Esophagus muscularis mucosa (tissue), 4 donors: Measurements from ENCODE around the gene PDZRN3. TPM values are rescaled to one million over a fixed set of nuclear protein-coding genes. Genes with fewer than 3 reads are reported as not detected.

Source experiments
- DNase-seq: peaks from one replicate; pipeline ENCODE4 v3.0.0-alpha.2; 2017; ENCODE audit errors: extremely low spot score
- H3K27ac ChIP-seq, 4 donors: fragments of 200-600 bp; sonication (generic); replicated peaks in 1 of 4; 1 replicate in 3 of 4; 2 replicates in 1 of 4; pipeline ENCODE4 v1.5.1; 2016 to 2019; ENCODE audit warnings: mild to moderate bottlenecking in 1 of 4
- H3K27me3 ChIP-seq, 4 donors: fragments of 200-600 bp; sonication (generic); one replicate each; pipeline versions ENCODE4 v1.5.1 to v1.6.0; 2016 to 2019
- H3K36me3 ChIP-seq, 4 donors: fragments of 200-600 bp; sonication (generic); one replicate each; pipeline ENCODE4 v1.5.1; 2016 to 2019
- H3K4me1 ChIP-seq, 4 donors: fragments of 200-600 bp; sonication (generic); one replicate each; pipeline ENCODE4 v1.5.1; 2016 to 2019
- H3K4me3 ChIP-seq, 4 donors: fragments of 200-600 bp; sonication (generic); 1 replicate in 2 of 4; 2 replicates in 2 of 4; pipeline ENCODE4 v1.5.1; 2016 to 2019; ENCODE audit warnings: mild to moderate bottlenecking in 4 of 4, moderate library complexity in 1 of 4
- H3K9me3 ChIP-seq, 4 donors: fragments of 200-600 bp; sonication (generic); 1 replicate in 3 of 4; 2 replicates in 1 of 4; pipeline ENCODE4 v1.5.1; 2016 to 2019
- CTCF ChIP-seq, 3 experiments: fragments of 200-600 bp in 2 of 3; fragments of 450-650 bp in 1 of 3; sonication (generic) in 2 of 3; IDR thresholded peaks; one replicate each; pipeline ENCODE4 v1.5.1; 2017 to 2019; ENCODE audit warnings: antibody characterized with exemption in 3 of 3, mild to moderate bottlenecking in 2 of 3, moderate library complexity in 1 of 3
- EP300 ChIP-seq: sonication (generic); formaldehyde crosslinking; IDR thresholded peaks from one replicate; pipeline ENCODE4 v1.6.1; 2017; ENCODE audit warnings: antibody characterized with exemption
- POLR2A ChIP-seq: fragments of 450-650 bp; IDR thresholded peaks from one replicate; pipeline ENCODE4 v1.6.1; 2017; ENCODE audit warnings: antibody characterized with exemption, moderate library complexity, mild to moderate bottlenecking, low read depth
- POLR2AphosphoS5 ChIP-seq, 2 donors: sonication (generic); formaldehyde crosslinking; IDR thresholded peaks; one replicate each; pipeline ENCODE4 v1.6.1; 2017; ENCODE audit warnings: antibody characterized with exemption in 2 of 2
- WGBS: methylation state at CpG from one replicate; pipeline ENCODE4 v1.1.5; 2018; 5-methylcytosine and 5-hydroxymethylcytosine counted together
- intact Hi-C: fragments of 100-400 bp; cut with DNase I; formaldehyde crosslinking; loops from one replicate; pipeline ENCODE4 v1.15.1; 2023
- total RNA-seq, 4 donors: library from RNA; depleted of rRNA; stranded (reverse); fragments of >200 nt; gene quantifications; one replicate each; pipeline versions ENCODE4 v1.1.0 to v1.2.1, GENCODE V29; 2016

The PDZRN3 gene
- total RNA-seq, 4 donors from 2014 or later = 149 to 314 (median 220) TPM

GRCh38 chr3:73521734-73522336 is 102.9 kb downstream of the PDZRN3 start:
- intact Hi-C loops = no loop called here
- TF ChIP-seq EP300 (no peak), CTCF (IDR thresholded peaks at IDR 0.05) (no peak), POLR2A (no peak), POLR2AphosphoS5 (IDR thresholded peaks at IDR 0.05) (no peak)
- H3K4me3 ChIP-seq = peak overlapping the region; percentile 44 to 52 (median 48)
- H3K27ac ChIP-seq = peak overlapping the region; percentile 86 to 88 (median 88)
- H3K4me1 ChIP-seq = peaks cover 48 to 91% (median 82%) of the 10 kb centered on the region in 4 donors
- H3K9me3 ChIP-seq = no peaks in the 10 kb centered on the region
- H3K27me3 ChIP-seq = no peaks in the 10 kb centered on the region
- no peaks in the 10 kb centered on the region for H3K36me3 ChIP-seq
- WGBS = 44% methylated on average over 7 of the region's 7 CpGs
- peak; percentile 64 for DNase-seq

- intact Hi-C loops = no loop called here
Observed at GRCh38 chr3:73520931-73521461, 103.7 kb downstream of the PDZRN3 start.

GRCh38 chr3:73516631-73517030 is 108.1 kb downstream of the PDZRN3 start:
- DNase-seq = peak; percentile 92
- Histone ChIP-seq H3K27me3 (no peaks in the 10 kb centered on the region), H3K36me3 (no peaks in the 10 kb centered on the region), H3K9me3 (no peaks in the 10 kb centered on the region), H3K4me3 (no peak overlapping the region), H3K4me1 (peaks cover 62 to 99% (median 94%) of the 10 kb centered on the region in 4 donors), H3K27ac (peak overlapping the region; percentile 86 to 88 (median 88))
- TF ChIP-seq POLR2AphosphoS5 (IDR thresholded peaks at IDR 0.05) (peak; percentile 90 to 95), CTCF (IDR thresholded peaks at IDR 0.05) (no peak), EP300 (peak; percentile 96)
- 29% methylated on average over 4 of the region's 5 CpGs for WGBS
- intact Hi-C loops = no loop called here

More at GRCh38 chr3:73520931-73521461, 103.7 kb downstream of the PDZRN3 start:
- peak overlapping the region; percentile 44 to 52 (median 48) for H3K4me3 ChIP-seq
- H3K27ac ChIP-seq = peak overlapping the region; percentile 86 to 88 (median 88)
- no peaks in the 10 kb centered on the region for H3K27me3 ChIP-seq
- WGBS = 29% methylated on average over 13 of the region's 13 CpGs
- peaks cover 50 to 89% (median 80%) of the 10 kb centered on the region in 4 donors for H3K4me1 ChIP-seq
- H3K36me3 ChIP-seq = no peaks in the 10 kb centered on the region
- peak; percentile 93 for DNase-seq
- H3K9me3 ChIP-seq = no peaks in the 10 kb centered on the region
- TF ChIP-seq POLR2AphosphoS5 (IDR thresholded peaks at IDR 0.05) = peak; percentile 53 to 74
- TF ChIP-seq CTCF (IDR thresholded peaks at IDR 0.05) = no peak
- no peak for TF ChIP-seq POLR2A

GRCh38 chr3:73513260-73513659 is 111.5 kb downstream of the PDZRN3 start:
- intact Hi-C loops = loop anchor here (5.0 kb wide), 2 partner anchors 89 to 294 kb away; no protein-coding TSS in a partner anchor
- WGBS = 59% methylated on average over 5 of the region's 5 CpGs
- no peaks in the 10 kb centered on the region for H3K27me3 ChIP-seq
- TF ChIP-seq POLR2AphosphoS5 (IDR thresholded peaks at IDR 0.05) (no peak), CTCF (IDR thresholded peaks at IDR 0.05) (no peak), EP300 (no peak), POLR2A (no peak)
- peaks cover 55 to 99% (median 96%) of the 10 kb centered on the region in 4 donors for H3K4me1 ChIP-seq
- H3K4me3 ChIP-seq = peak overlapping the region in 1 of 4 donors; percentile 13
- no peaks in the 10 kb centered on the region for H3K36me3 ChIP-seq
- peak; percentile 62 for DNase-seq
- no peaks in the 10 kb centered on the region for H3K9me3 ChIP-seq
- peak overlapping the region; percentile 86 to 88 (median 87) for H3K27ac ChIP-seq
